WERI-Rb-1 (cell line): ENCODE measurements around the gene CSNK1G3.
A peak's percentile ranks its signal among the peaks of the same experiment; 100 is the strongest.
"Not testable (repeated sequence)": the region's sequence is repeated elsewhere in the genome, so short reads cannot be mapped to it uniquely, and the experiment has no call there.

Source experiments
- DNase-seq: peaks from one replicate; pipeline ENCODE4 v3.0.0-alpha.2; 2020
- H3K27ac ChIP-seq: fragments of 250-450 bp; sonication (Bioruptor Pico); 2 replicates; pipeline ENCODE4 v1.5.1; 2020; ENCODE audit warnings: mild to moderate bottlenecking, moderate library complexity
- H3K27me3 ChIP-seq: fragments of 250-450 bp; sonication (Bioruptor Pico); 2 replicates; pipeline ENCODE4 v1.5.1; 2021; ENCODE audit warnings: mild to moderate bottlenecking, low read depth, moderate library complexity; ENCODE audit not compliant: insufficient read depth, severe bottlenecking
- H3K36me3 ChIP-seq: fragments of 250-450 bp; sonication (Bioruptor Pico); 2 replicates; pipeline ENCODE4 v1.5.1; 2020; ENCODE audit warnings: mild to moderate bottlenecking, moderate library complexity
- H3K4me3 ChIP-seq: 2 replicates; pipeline ENCODE4 v1.5.1; 2011; ENCODE audit warnings: low read depth, mild to moderate bottlenecking, control low read depth, low read length
- H3K9me3 ChIP-seq: fragments of 250-450 bp; sonication (Bioruptor Pico); 2 replicates; pipeline ENCODE4 v1.5.1; 2021; ENCODE audit warnings: mild to moderate bottlenecking, moderate library complexity; ENCODE audit not compliant: severe bottlenecking
- CTCF ChIP-seq: IDR thresholded peaks from 2 replicates; pipeline ENCODE4 v1.5.1; 2011; ENCODE audit warnings: low read depth, mild to moderate bottlenecking, control low read depth, inconsistent platforms, low read length

The CSNK1G3 gene

GRCh38 chr5:123511648-123512605 lies at the start of gene CSNK1G3:
TSS of gene CSNK1G3 (plus strand) at chr5:123512177. CDS start at chr5:123545664, 33,487 bp downstream.
- Histone ChIP-seq H3K27me3 (peaks cover 20% of the 10 kb centered on the region), H3K4me3 (peak within 1 kb of the TSS; percentile 73), H3K27ac (peak within 1 kb of the TSS; percentile 55), H3K9me3 (no peaks in the 10 kb centered on the region), H3K36me3 (no peaks in the 10 kb centered on the region)
- DNase-seq = peak; percentile 96
- TF ChIP-seq CTCF = 0 out of 2 replicates have a peak, but pooled peaks have one; percentile 8

GRCh38 chr5:123466839-123467238 lies 45.1 kb upstream of the CSNK1G3 start:
- H3K9me3 ChIP-seq, H3K36me3 ChIP-seq, DNase-seq, H3K27me3 ChIP-seq, H3K4me3 ChIP-seq, H3K27ac ChIP-seq: not testable (repeated sequence)

- Histone ChIP-seq H3K36me3 (no peaks in the 10 kb centered on the region), H3K9me3 (peaks cover 2% of the 10 kb centered on the region), H3K27me3 (no peaks in the 10 kb centered on the region), H3K27ac (no peak overlapping the region), H3K4me3 (no peak overlapping the region)
- DNase-seq = no peak
- TF ChIP-seq CTCF = no peak
Observed at GRCh38 chr5:123471385-123471784, 40.6 kb upstream of the CSNK1G3 start.

- no peak for DNase-seq
- Histone ChIP-seq H3K27me3 (no peaks in the 10 kb centered on the region), H3K9me3 (peaks cover 2% of the 10 kb centered on the region), H3K27ac (no peak overlapping the region), H3K4me3 (no peak overlapping the region), H3K36me3 (no peaks in the 10 kb centered on the region)
- no peak for TF ChIP-seq CTCF
Observed at GRCh38 chr5:123472150-123472924, 39.6 kb upstream of the CSNK1G3 start.

- H3K9me3 ChIP-seq = peaks cover 2% of the 10 kb centered on the region
- no peak for DNase-seq
- no peak overlapping the region for H3K27ac ChIP-seq
- TF ChIP-seq CTCF = no peak
- no peaks in the 10 kb centered on the region for H3K36me3 ChIP-seq
- H3K4me3 ChIP-seq = no peak overlapping the region
- H3K27me3 ChIP-seq = no peaks in the 10 kb centered on the region
Observed at GRCh38 chr5:123474228-123474627, 37.7 kb upstream of the CSNK1G3 start.

GRCh38 chr5:123476731-123477130 lies 35.2 kb upstream of the CSNK1G3 start:
- H3K9me3 ChIP-seq = peaks cover 2% of the 10 kb centered on the region
- TF ChIP-seq CTCF = no peak
- no peak overlapping the region for H3K4me3 ChIP-seq
- no peaks in the 10 kb centered on the region for H3K27me3 ChIP-seq
- no peak overlapping the region for H3K27ac ChIP-seq
- H3K36me3 ChIP-seq = no peaks in the 10 kb centered on the region
- DNase-seq = no peak
